ENCODE measurements around the gene AP2A2. TPM values are rescaled to one million over a fixed set of nuclear protein-coding genes. Genes with fewer than 3 reads are reported as not detected.
"Not testable (repeated sequence)": the region's sequence is repeated elsewhere in the genome, so short reads cannot be mapped to it uniquely, and the experiment has no call there.

The AP2A2 gene
- total RNA-seq, 1 experiment from 2014 or later = 24.9 TPM

DNA sequence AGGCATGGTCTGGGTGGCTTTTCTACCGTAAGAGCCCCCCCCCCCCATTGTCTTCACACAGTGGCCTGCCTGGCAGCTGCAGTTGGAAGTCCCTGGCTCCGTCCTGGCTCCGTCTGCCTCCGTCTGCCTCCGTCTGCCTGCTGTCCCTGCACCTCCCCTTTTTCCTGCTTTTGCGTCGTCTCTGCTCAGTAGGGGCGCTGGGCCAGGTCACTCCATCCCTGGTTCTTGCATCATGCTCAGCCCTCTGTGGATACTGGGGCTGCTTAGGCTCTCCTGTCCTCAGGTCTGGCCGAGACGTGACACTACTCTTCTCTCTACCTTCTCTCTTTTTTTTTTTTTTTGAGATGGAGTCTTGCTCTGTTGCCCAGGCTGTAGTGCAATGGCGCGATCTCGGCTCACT, 27.8 kb downstream of the AP2A2 start:
- no peak for DNase-seq (ENCODE audit: low read depth)

DNA sequence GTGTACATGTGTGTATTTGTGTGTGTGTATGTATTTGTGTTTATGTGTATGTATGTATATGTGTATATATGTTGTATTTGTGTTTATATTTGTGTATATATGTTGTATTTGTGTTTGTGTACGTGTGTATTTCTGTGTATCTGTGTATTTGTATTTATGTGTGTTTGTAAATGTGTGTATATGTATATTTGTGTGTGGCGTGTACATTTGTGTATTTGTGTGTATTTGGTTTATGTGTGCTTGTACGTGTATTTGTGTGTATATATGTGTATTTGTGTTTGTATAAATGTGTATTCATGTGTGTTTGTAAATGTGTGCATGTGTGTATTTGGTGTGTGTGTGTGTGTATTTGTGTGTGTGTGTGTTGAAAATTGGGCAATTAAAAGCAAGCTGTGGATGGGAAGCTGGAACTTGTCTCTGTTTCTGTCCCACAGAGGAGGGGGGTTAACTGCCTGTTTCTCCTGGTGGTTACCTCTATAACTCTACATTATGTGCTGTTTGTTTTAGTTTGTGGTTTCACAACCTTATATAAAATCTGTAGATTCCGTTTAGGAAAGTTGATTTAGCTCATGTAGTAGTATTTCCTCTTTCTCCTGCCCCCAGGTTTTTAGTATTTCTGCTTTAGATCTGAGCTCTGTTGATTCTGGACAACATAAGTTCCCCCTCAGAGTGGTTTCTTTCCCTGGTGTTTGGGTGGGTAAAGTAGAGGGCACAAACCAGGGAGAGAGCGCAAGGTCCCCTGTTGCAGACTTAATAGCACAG, 28.9 kb downstream of the AP2A2 start:
- no peak for DNase-seq (ENCODE audit: low read depth)

GRCh38 chr11:955154-956063, 29.7 kb downstream of the AP2A2 start:
- no peak for DNase-seq (ENCODE audit: low read depth)

DNA sequence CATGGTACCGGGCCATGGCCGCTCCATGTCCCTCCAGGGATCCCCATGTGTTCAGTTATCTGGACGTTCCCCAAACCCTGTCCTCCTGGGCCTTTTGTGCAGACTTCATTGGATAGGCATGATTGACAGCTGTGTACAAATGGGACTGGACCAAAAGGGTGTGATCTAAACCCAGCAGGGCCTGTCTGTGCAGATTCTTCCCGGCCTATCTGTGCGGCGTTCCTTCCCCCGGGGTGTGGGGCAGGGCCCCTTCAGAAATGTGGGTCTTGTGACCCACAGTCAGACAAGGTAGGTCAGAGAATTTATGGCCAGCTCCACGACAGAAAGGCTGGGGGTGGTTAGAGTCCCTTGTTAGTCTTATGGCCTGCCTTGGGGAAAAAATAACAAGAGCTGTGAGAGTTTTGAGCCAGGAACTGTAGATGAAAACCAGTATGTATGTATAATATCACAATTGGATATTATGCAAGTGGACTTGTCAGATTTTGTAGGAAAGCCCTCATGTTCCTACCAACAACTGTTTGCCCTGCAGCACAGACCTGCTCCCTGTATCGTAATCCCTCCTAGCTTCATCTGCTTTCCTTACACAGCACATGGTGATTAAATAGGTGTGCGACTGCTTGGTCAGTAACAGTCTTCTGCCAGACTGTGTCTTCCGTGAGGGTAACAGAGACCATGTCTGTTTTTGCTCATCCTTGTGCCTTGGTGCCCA, 31.7 kb downstream of the AP2A2 start:
- DNase-seq (ENCODE audit: low read depth) = no peak

GRCh38 chr11:958101-958500, 32.4 kb downstream of the AP2A2 start:
- no peak for DNase-seq (ENCODE audit: low read depth)

DNA sequence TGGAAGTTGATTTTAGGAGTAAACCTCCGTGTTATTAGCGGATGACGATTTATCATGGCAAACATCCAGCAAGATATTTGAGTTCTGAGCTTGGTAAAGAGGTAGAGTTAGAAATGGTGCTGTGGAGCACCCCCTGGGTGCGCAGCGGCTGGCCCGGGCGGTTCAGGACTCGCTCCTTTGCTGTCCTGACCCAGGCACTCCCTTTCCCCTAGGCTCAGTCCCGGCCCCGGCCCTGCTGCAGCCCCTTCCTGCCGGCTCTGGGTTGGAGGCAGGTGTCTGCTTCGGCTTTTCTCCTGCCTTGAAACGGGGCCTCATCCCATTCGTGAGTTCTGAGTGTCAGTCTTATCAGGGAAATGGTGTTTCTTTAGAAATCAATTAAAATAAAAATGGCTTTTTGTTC, 33.4 kb downstream of the AP2A2 start:
- no peak for DNase-seq (ENCODE audit: low read depth)

GRCh38 chr11:959608-960007, 33.9 kb downstream of the AP2A2 start:
- DNase-seq (ENCODE audit: low read depth) = no peak

- DNase-seq (ENCODE audit: low read depth) = not testable (repeated sequence)
Measured at GRCh38 chr11:961310-961920, 35.7 kb downstream of the AP2A2 start.

DNA sequence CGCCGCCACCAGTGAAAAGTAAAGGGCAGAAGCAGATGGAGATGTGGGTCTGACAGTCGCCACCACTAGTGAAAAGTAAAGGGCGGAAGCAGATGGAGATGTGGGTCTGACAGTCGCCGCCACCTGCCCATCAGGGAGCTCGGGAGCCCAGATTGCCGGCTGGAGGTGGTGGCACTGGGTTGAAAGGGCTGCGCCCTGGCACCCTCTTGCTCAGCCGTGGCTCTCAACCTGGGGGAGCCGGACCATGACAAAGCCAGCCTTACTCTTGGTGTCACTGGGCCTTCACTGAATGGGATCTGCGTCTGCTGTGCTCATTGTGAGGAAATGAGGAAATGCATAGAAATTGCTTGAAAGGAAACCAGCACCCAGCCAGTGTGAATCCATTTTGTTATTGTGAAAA, 36.3 kb downstream of the AP2A2 start:
- no peak for DNase-seq (ENCODE audit: low read depth)

- no peak for DNase-seq (ENCODE audit: low read depth)
Measured at GRCh38 chr11:962688-963087, 37.0 kb downstream of the AP2A2 start.

- no peak for DNase-seq (ENCODE audit: low read depth)
Measured at GRCh38 chr11:963852-964251, 38.2 kb downstream of the AP2A2 start.

DNA sequence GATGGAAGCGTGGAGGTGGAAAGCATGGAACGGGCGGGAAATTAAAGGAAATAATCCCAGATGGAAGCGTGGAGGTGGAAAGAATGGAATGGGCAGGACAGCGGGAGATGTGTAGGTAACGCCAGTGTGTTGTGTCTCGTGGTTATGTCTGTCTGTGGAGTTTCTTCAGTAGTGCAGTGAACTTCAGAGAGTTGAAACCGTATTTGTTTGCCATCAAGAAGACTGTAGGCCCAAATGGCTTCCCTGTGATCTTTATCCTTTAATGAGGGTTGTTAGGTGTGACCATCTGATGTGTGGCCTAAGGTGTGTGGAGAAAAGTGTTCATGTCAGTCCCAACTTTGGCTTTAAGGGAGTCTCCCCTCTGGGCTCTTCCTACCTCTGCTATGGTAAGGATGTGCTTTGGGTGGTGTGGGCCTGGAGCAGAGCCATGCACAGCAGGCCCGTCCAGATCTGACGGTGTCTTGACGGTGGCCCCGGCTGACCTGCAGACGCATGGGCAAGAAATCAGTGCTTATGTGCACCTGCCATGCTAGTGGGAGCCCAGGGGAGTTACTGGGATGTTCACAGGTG, 39.6 kb downstream of the AP2A2 start:
- DNase-seq (ENCODE audit: low read depth) = no peak

- no peak for DNase-seq (ENCODE audit: low read depth)
Measured at GRCh38 chr11:967995-968751, 42.5 kb downstream of the AP2A2 start.

GRCh38 chr11:968822-969221, 43.2 kb downstream of the AP2A2 start:
- no peak for DNase-seq (ENCODE audit: low read depth)

DNA sequence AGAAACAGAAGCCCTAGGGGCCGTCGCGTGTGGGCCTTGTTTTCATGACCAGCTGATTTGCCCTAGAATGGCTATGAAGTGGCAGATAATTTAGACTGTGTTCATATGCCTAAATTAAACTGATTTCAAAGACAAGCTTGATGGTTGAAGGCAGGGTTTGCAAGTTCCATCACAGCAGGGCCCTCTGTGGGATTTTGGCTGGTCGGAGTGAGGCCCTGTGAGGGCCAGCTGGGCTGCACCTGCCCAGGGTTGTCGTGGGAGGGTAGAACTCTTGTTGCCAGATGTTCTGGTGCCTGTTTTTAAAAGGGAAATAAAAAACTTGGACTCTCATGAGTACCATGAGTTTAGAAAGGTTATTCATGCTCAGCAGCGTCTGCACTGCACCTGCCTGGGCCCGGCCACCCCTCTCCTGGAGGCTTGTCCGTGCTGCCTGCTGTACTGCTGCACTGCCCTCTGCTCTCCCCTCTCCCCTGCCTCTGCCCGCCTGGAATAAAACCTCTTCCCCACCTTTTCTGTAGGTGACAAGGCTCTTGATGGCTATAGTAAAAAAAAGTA, 44.1 kb downstream of the AP2A2 start:
- no peak for DNase-seq (ENCODE audit: low read depth)

- DNase-seq (ENCODE audit: low read depth) = no peak
Measured at GRCh38 chr11:970319-970871, 44.7 kb downstream of the AP2A2 start.

DNA sequence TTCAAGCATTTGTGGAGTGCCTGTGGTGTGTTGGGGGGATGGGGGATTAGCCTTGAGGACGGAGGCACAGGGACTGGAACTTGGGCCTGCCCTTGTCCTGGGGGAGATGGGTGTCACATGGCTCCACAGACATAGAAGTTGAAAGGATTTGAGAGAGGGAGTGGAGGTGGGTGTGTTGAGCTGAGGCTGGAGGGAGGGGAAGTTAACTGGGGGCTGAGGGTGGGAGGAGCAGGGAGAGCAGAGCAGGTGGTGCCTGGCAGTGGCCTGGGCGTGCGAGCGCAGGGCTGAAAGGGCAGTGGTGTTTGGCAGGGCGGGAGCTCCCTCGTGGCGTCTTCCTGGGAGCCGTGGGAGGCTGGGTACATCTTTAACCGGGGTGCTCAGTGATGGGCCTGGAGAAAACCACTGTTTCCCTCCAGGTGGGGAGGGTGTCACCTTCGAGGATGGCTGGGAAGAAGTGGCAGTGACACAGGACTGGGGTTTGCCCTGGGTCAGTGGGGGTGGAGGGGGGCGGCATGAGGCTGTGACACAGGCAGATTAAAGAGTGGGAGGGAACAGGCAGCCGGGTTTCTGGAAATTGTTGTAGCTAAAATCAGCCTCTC, 45.5 kb downstream of the AP2A2 start:
- no peak for DNase-seq (ENCODE audit: low read depth)

- DNase-seq (ENCODE audit: low read depth) = no peak
Measured at GRCh38 chr11:971731-972365, 46.2 kb downstream of the AP2A2 start.

All from HT1080 (cell line).